ENCODE measurements around the gene UST.
"Not testable (repeated sequence)": the region's sequence is repeated elsewhere in the genome, so short reads cannot be mapped to it uniquely, and the experiment has no call there.

UST gene

DNA sequence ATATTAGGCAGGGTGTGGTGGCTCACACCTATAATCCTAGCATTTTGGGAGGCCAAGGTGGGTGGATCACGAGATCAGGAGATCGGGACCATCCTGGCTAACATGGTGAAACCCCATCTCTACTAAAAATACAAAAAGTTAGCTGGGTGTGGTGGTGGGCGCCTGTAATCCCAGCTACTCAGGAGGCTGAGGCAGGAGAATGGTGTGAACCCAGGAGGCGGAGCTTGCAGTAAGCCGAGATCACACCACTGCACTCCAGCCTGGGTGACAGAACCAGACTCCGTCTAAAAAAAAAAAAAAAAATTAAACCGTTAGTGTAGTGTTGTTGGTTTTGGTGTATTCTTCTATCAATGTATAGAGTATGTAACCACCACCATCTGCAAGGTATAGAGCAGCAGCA, 133.9 kb downstream of the UST start:
- H2BK120ac ChIP-seq (ENCODE audit: low read depth, low read length); H3K9ac ChIP-seq (ENCODE audit: low read depth, low read length, poor library complexity); H2BK5ac ChIP-seq (ENCODE audit: low read length): not testable (repeated sequence)

DNA sequence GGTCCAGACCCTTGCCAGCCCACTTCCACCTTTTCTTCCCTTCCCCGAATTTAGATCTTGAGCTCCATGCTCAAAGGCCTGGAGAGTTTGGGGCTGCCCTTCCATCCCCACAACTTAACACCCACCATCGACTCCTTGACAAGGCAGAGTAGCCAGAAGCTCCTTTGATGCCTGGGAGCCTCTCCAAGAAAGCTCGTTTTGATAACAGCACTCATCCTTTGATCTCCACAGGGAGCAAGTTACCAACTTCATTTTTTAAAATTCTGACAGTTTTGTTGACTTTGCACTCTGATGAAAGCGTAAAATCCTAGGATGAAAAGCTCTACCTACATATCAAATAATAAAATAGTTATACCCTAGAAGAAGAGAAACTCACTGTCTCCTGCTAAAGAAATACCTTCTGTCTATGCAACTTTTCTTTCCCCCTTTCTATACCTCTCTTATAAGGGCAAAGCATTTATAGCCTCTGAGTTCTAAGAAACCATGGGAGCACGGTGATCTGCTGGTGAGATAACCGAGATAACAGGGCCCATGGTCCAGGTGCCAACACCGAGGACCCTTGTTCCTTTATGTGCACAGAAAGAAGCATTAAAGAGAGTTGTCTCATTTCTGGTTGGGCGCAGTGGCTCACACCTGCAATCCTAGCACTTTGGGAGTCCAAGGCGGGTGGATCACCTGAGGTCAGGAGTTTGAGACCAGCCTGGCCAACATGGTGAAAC, 134.9 kb downstream of the UST start:
- Histone ChIP-seq H2BK15ac (ENCODE audit: low read length) (no peak overlapping the region), H3K9ac (ENCODE audit: low read depth, low read length, poor library complexity) (no peak overlapping the region), H2BK12ac (ENCODE audit: low read length) (no peak overlapping the region), H3K14ac (ENCODE audit: low read length) (no peak overlapping the region), H3K4ac (ENCODE audit: low read length) (no peak overlapping the region), H2BK120ac (ENCODE audit: low read depth, low read length) (no peak overlapping the region), H4K8ac (ENCODE audit: low read depth, low read length) (no peak overlapping the region), H2AK5ac (ENCODE audit: low read depth, low read length) (no peak overlapping the region), H4K91ac (ENCODE audit: low read depth, low read length, poor library complexity) (no peak overlapping the region), H3K18ac (ENCODE audit: low read length) (no peak overlapping the region), H3K27me3 (ENCODE audit: control insufficient read depth in 3 of 3, insufficient read depth in 3 of 3, low read depth in 1 of 3, low read length in 3 of 3) (no peaks in the 10 kb centered on the region), H2AFZ (ENCODE audit: low read length) (no peak overlapping the region), H3K9me3 (replicated peaks in 1 of 2; ENCODE audit: control insufficient read depth in 2 of 2, insufficient read depth in 1 of 2, low read depth in 1 of 2, low read length in 2 of 2) (no peaks in the 10 kb centered on the region), H3K4me2 (ENCODE audit: insufficient read depth, low read length, poor library complexity, severe bottlenecking) (no peak overlapping the region), H3K27ac (replicated peaks; ENCODE audit: low read length) (no peak overlapping the region), H3K4me1 (ENCODE audit: control insufficient read depth in 2 of 2, insufficient read depth in 1 of 2, low read depth in 1 of 2, low read length in 2 of 2) (peaks cover 12 to 17% of the 10 kb centered on the region in 2 donors), H3K79me1 (ENCODE audit: low read depth, low read length) (peaks cover 2% of the 10 kb centered on the region), H3K36me3 (replicated peaks in 1 of 2; ENCODE audit: control insufficient read depth in 2 of 2, insufficient read depth in 2 of 2, low read length in 2 of 2) (no peaks in the 10 kb centered on the region), H3K23ac (ENCODE audit: low read depth, low read length, poor library complexity) (no peak overlapping the region), H2BK5ac (ENCODE audit: low read length) (no peak overlapping the region), H3K4me3 (ENCODE audit: low read length in 2 of 2) (no peak overlapping the region)
- DNase-seq (ENCODE audit: low spot score), result no peak
- no CpG with 5 or more reads among the region's 9 CpGs for WGBS, 2 donors (ENCODE audit: extremely low coverage in 2 of 2, insufficient read length in 2 of 2, insufficient replicate concordance in 1 of 2)

More for the DNA sequence above, 133.9 kb downstream of the UST start:
- H3K4me2 ChIP-seq (ENCODE audit: insufficient read depth, low read length, poor library complexity, severe bottlenecking); H3K23ac ChIP-seq (ENCODE audit: low read depth, low read length, poor library complexity); H3K14ac ChIP-seq (ENCODE audit: low read length); H3K4me3 ChIP-seq (ENCODE audit: low read length in 2 of 2); H3K4ac ChIP-seq (ENCODE audit: low read length); H3K79me1 ChIP-seq (ENCODE audit: low read depth, low read length); H2BK12ac ChIP-seq (ENCODE audit: low read length); H3K27me3 ChIP-seq (ENCODE audit: control insufficient read depth in 3 of 3, insufficient read depth in 3 of 3, low read depth in 1 of 3, low read length in 3 of 3); DNase-seq (ENCODE audit: low spot score); H3K9me3 ChIP-seq (replicated peaks in 1 of 2; ENCODE audit: control insufficient read depth in 2 of 2, insufficient read depth in 1 of 2, low read depth in 1 of 2, low read length in 2 of 2); H2AFZ ChIP-seq (ENCODE audit: low read length); H3K27ac ChIP-seq (replicated peaks; ENCODE audit: low read length); H3K18ac ChIP-seq (ENCODE audit: low read length); H4K8ac ChIP-seq (ENCODE audit: low read depth, low read length); H2BK15ac ChIP-seq (ENCODE audit: low read length); H3K36me3 ChIP-seq (replicated peaks in 1 of 2; ENCODE audit: control insufficient read depth in 2 of 2, insufficient read depth in 2 of 2, low read length in 2 of 2); H2AK5ac ChIP-seq (ENCODE audit: low read depth, low read length); H4K91ac ChIP-seq (ENCODE audit: low read depth, low read length, poor library complexity): not testable (repeated sequence)
- H3K4me1 ChIP-seq (ENCODE audit: control insufficient read depth in 2 of 2, insufficient read depth in 1 of 2, low read depth in 1 of 2, low read length in 2 of 2), result peaks cover 4 to 13% of the 10 kb centered on the region in 2 donors
- no CpG with 5 or more reads among the region's 7 CpGs for WGBS, 2 donors (ENCODE audit: extremely low coverage in 2 of 2, insufficient read length in 2 of 2, insufficient replicate concordance in 1 of 2)

GRCh38 chr6:148883270-148883669, 136.4 kb downstream of the UST start:
- Histone ChIP-seq H3K9me3 (replicated peaks in 1 of 2; ENCODE audit: control insufficient read depth in 2 of 2, insufficient read depth in 1 of 2, low read depth in 1 of 2, low read length in 2 of 2) (no peaks in the 10 kb centered on the region), H2BK5ac (ENCODE audit: low read length) (no peak overlapping the region), H3K4ac (ENCODE audit: low read length) (no peak overlapping the region), H3K4me3 (ENCODE audit: low read length in 2 of 2) (no peak overlapping the region), H2BK12ac (ENCODE audit: low read length) (no peak overlapping the region), H3K9ac (ENCODE audit: low read depth, low read length, poor library complexity) (no peak overlapping the region), H3K14ac (ENCODE audit: low read length) (no peak overlapping the region), H2BK15ac (ENCODE audit: low read length) (no peak overlapping the region), H3K27me3 (ENCODE audit: control insufficient read depth in 3 of 3, insufficient read depth in 3 of 3, low read depth in 1 of 3, low read length in 3 of 3) (no peaks in the 10 kb centered on the region), H3K23ac (ENCODE audit: low read depth, low read length, poor library complexity) (no peak overlapping the region), H3K4me2 (ENCODE audit: insufficient read depth, low read length, poor library complexity, severe bottlenecking) (no peak overlapping the region), H4K8ac (ENCODE audit: low read depth, low read length) (no peak overlapping the region), H3K36me3 (replicated peaks in 1 of 2; ENCODE audit: control insufficient read depth in 2 of 2, insufficient read depth in 2 of 2, low read length in 2 of 2) (peaks cover 0 to 2% of the 10 kb centered on the region in 2 donors), H3K18ac (ENCODE audit: low read length) (no peak overlapping the region), H3K27ac (replicated peaks; ENCODE audit: low read length) (no peak overlapping the region), H2BK120ac (ENCODE audit: low read depth, low read length) (no peak overlapping the region), H2AFZ (ENCODE audit: low read length) (no peak overlapping the region), H3K79me1 (ENCODE audit: low read depth, low read length) (no peaks in the 10 kb centered on the region), H2AK5ac (ENCODE audit: low read depth, low read length) (no peak overlapping the region), H3K4me1 (ENCODE audit: control insufficient read depth in 2 of 2, insufficient read depth in 1 of 2, low read depth in 1 of 2, low read length in 2 of 2) (peaks cover 15 to 20% of the 10 kb centered on the region in 2 donors), H4K91ac (ENCODE audit: low read depth, low read length, poor library complexity) (no peak overlapping the region)
- no peak for DNase-seq (ENCODE audit: low spot score)
- no CpG with 5 or more reads among the region's 2 CpGs for WGBS, 2 donors (ENCODE audit: extremely low coverage in 2 of 2, insufficient read length in 2 of 2, insufficient replicate concordance in 1 of 2)

DNA sequence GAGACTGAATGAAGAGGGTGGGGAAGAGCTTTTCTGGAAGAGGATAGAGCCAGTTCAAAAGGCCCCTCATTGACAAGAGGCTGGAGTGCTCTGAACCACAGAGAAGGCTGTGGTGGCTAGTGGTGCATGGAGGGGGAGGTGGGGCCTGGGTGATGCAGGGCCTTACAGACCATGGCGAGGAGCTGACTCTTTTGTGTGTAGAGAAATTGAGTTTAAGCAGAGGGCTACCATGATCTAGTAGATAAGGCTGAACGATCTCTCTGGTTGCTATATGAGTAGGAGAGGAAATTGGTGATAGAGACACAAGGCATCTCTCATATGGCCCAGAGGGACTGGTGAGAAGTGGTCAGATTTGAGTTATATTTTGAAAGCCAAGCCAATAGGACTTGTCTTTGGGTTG, 137.6 kb downstream of the UST start:
- DNase-seq (ENCODE audit: low spot score), result no peak
- H3K4ac ChIP-seq (ENCODE audit: low read length), result no peak overlapping the region
- H3K36me3 ChIP-seq (replicated peaks in 1 of 2; ENCODE audit: control insufficient read depth in 2 of 2, insufficient read depth in 2 of 2, low read length in 2 of 2), result peaks cover 0 to 2% of the 10 kb centered on the region in 2 donors
- peaks cover 15 to 20% of the 10 kb centered on the region in 2 donors for H3K4me1 ChIP-seq (ENCODE audit: control insufficient read depth in 2 of 2, insufficient read depth in 1 of 2, low read depth in 1 of 2, low read length in 2 of 2)
- no peaks in the 10 kb centered on the region for H3K79me1 ChIP-seq (ENCODE audit: low read depth, low read length)
- no peak overlapping the region for H2BK120ac ChIP-seq (ENCODE audit: low read depth, low read length)
- no peaks in the 10 kb centered on the region for H3K27me3 ChIP-seq (ENCODE audit: control insufficient read depth in 3 of 3, insufficient read depth in 3 of 3, low read depth in 1 of 3, low read length in 3 of 3)
- no peak overlapping the region for H3K4me2 ChIP-seq (ENCODE audit: insufficient read depth, low read length, poor library complexity, severe bottlenecking)
- H4K8ac ChIP-seq (ENCODE audit: low read depth, low read length), result no peak overlapping the region
- H3K23ac ChIP-seq (ENCODE audit: low read depth, low read length, poor library complexity), result no peak overlapping the region
- WGBS, 2 donors (ENCODE audit: extremely low coverage in 2 of 2, insufficient read length in 2 of 2, insufficient replicate concordance in 1 of 2), result no CpG with 5 or more reads among the region's 2 CpGs
- no peak overlapping the region for H2BK5ac ChIP-seq (ENCODE audit: low read length)
- H4K91ac ChIP-seq (ENCODE audit: low read depth, low read length, poor library complexity), result no peak overlapping the region
- no peak overlapping the region for H2BK15ac ChIP-seq (ENCODE audit: low read length)
- no peak overlapping the region for H2BK12ac ChIP-seq (ENCODE audit: low read length)
- H3K18ac ChIP-seq (ENCODE audit: low read length), result no peak overlapping the region
- no peak overlapping the region for H3K4me3 ChIP-seq (ENCODE audit: low read length in 2 of 2)
- no peak overlapping the region for H3K14ac ChIP-seq (ENCODE audit: low read length)
- no peaks in the 10 kb centered on the region for H3K9me3 ChIP-seq (replicated peaks in 1 of 2; ENCODE audit: control insufficient read depth in 2 of 2, insufficient read depth in 1 of 2, low read depth in 1 of 2, low read length in 2 of 2)
- H3K27ac ChIP-seq (replicated peaks; ENCODE audit: low read length), result peak overlapping the region; percentile 87
- H2AFZ ChIP-seq (ENCODE audit: low read length), result no peak overlapping the region
- no peak overlapping the region for H3K9ac ChIP-seq (ENCODE audit: low read depth, low read length, poor library complexity)
- no peak overlapping the region for H2AK5ac ChIP-seq (ENCODE audit: low read depth, low read length)
